Suprapubic skin (tissue), 3 donors: ENCODE data around the gene MYH16.
"Not testable (repeated sequence)": the region's sequence is repeated elsewhere in the genome, so short reads cannot be mapped to it uniquely, and the experiment has no call there.

Experiments used
- CTCF ChIP-seq, 2 donors: fragments of 200-600 bp in 1 of 2; fragments of 450-650 bp in 1 of 2; sonication (generic) in 1 of 2; IDR thresholded peaks; one replicate each; pipeline ENCODE4 v1.5.1; 2016 to 2019; ENCODE audit warnings: antibody characterized with exemption in 2 of 2, mild to moderate bottlenecking in 1 of 2, moderate library complexity in 1 of 2
- POLR2A ChIP-seq, 2 donors: fragments of 450-650 bp; IDR thresholded peaks; one replicate each; pipeline ENCODE4 v1.6.1; 2017; ENCODE audit warnings: antibody characterized with exemption in 2 of 2, mild to moderate bottlenecking in 2 of 2, moderate library complexity in 2 of 2

DNA sequence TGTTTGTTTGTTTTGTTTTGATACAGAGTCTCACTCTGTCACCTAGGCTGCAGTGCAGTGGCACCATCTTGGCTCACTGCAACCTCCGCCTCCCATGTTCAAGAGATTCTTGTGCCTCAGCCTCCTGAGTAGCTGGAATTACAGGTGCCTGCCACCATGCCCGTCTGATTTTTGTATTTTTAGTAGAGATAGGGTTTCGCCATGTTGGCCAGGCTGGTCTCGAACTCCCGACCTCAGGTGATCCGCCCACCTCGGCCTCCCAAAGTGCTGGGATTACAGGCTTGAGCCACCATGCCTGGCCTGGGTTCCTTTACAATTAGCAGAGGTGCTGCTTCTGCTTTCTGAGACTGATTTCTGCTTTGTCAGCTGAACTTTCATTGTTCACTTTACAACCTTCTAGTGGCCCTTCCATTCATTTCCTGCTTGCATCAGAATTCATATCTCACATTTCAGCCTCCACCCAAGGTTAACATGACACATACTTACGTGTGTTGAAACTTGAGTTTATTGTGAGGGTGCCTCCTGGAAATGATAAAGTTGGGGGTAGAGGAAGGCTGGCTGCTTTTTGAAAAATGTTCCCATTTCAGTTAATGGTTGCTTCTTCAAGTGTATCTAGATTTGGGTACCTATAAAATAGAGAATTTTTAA is 57.8 kb downstream of the MYH16 start:
- TF ChIP-seq POLR2A, CTCF (IDR thresholded peaks at IDR 0.05): not testable (repeated sequence)
